Activated CD8-positive, alpha-beta T cell treated with anti-CD3 and anti-CD28 coated beads for 36 hours (primary cell): Measurements from ENCODE around the gene C10orf120. TPM values are rescaled to one million over a fixed set of nuclear protein-coding genes. Genes with fewer than 3 reads are reported as not detected.

Experiments used
- ATAC-seq: fragments of 200-7000 bp; cut with Tn5 transposase; one replicate; pipeline ENCODE4 v1.10.0; 2021; ENCODE audit warnings: mild to moderate bottlenecking, moderate library complexity
- CTCF ChIA-PET: fragments of 350-600 bp; sonication (Branson Sonifier 250); formaldehyde crosslinking; loops from one replicate; lab custom pipeline; 2021; ENCODE audit warnings: antibody characterized with exemption; lab: Charles Lee
- POLR2A ChIA-PET: fragments of 350-600 bp; sonication (Branson Sonifier 250); formaldehyde crosslinking; loops from one replicate; lab custom pipeline; 2021; ENCODE audit warnings: antibody characterized with exemption; lab: Charles Lee
- DNase-seq: peaks from one replicate; pipeline ENCODE4 v3.0.0-alpha.2; 2020
- H3K27ac Mint-ChIP-seq: one replicate; pipeline ENCODE4 v1.8.0; 2021; ENCODE audit warnings: mild to moderate bottlenecking, mixed read lengths
- H3K27me3 Mint-ChIP-seq: one replicate; pipeline ENCODE4 v1.8.0; 2021; ENCODE audit warnings: mixed read lengths
- H3K36me3 Mint-ChIP-seq: one replicate; pipeline ENCODE4 v1.8.0; 2021; ENCODE audit warnings: low read depth, mixed read lengths
- H3K4me1 Mint-ChIP-seq: one replicate; pipeline ENCODE4 v1.8.0; 2021; ENCODE audit warnings: low read depth, mixed read lengths
- H3K4me3 Mint-ChIP-seq: one replicate; pipeline ENCODE4 v1.8.0; 2021; ENCODE audit warnings: mild to moderate bottlenecking, moderate library complexity, mixed read lengths
- H3K9me3 Mint-ChIP-seq: one replicate; pipeline ENCODE4 v1.8.0; 2021; ENCODE audit warnings: mixed read lengths
- intact Hi-C: fragments of 100-400 bp; cut with micrococcal nuclease; formaldehyde crosslinking; loops from one replicate; pipeline ENCODE4 v1.10.0; 2022
- total RNA-seq, 2 experiments: library from RNA; stranded (reverse); gene quantifications; one replicate each; pipeline ENCODE4 v1.2.3, GENCODE V29; 2021
- TF ChIP-seq, protein P1 (sequence below): fragments of 200-600 bp; IDR thresholded peaks from one replicate; pipeline ENCODE4 v1.8.0; 2022; ENCODE audit warnings: antibody characterized with exemption, mild to moderate bottlenecking

The C10orf120 gene
- total RNA-seq = not detected

DNA sequence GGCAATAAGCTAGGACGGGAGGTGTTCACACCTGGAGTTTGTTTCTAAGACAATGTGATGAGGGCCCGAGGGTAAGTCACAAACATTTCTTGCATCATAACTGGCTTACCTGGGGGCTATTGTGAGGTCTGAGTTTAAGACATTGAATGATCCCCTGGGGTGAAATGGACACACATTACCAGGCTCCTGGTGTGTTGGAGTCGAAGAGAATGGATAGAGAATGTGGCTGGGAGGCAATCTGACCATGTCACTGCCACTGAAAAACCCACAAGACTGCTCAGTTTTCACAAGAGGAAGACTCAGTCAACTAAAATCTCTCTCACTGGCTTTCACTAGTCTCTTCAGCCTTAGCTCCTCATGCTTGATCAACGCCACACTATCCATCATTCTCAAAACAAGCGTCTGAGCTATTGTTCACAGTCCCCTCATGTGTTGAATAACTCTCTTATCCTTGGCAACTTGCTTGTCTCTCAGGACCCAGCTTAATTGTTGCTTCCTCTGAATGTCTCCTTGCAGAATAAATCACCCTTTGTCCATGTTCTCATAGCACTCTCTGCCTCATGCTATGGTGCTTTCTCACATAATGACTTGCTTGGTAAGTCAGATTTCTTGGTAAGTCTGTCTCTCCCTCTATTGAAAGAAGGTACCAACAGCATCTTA, at the start of gene C10orf120:
TSS of gene C10orf120 (minus strand) at position 51 of the 660 bp plus-strand sequence. CDS start 56 bp downstream, outside the sequence.
- intact Hi-C loops = loop anchor here (5.0 kb wide), 1 partner anchor 403 kb away; no protein-coding TSS in a partner anchor
- TF ChIP-seq, protein P1, sequence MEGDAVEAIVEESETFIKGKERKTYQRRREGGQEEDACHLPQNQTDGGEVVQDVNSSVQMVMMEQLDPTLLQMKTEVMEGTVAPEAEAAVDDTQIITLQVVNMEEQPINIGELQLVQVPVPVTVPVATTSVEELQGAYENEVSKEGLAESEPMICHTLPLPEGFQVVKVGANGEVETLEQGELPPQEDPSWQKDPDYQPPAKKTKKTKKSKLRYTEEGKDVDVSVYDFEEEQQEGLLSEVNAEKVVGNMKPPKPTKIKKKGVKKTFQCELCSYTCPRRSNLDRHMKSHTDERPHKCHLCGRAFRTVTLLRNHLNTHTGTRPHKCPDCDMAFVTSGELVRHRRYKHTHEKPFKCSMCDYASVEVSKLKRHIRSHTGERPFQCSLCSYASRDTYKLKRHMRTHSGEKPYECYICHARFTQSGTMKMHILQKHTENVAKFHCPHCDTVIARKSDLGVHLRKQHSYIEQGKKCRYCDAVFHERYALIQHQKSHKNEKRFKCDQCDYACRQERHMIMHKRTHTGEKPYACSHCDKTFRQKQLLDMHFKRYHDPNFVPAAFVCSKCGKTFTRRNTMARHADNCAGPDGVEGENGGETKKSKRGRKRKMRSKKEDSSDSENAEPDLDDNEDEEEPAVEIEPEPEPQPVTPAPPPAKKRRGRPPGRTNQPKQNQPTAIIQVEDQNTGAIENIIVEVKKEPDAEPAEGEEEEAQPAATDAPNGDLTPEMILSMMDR = no peak
- Mint-ChIP-seq H3K4me1 (no peaks in the 10 kb centered on the region), H3K4me3 (no peak within 1 kb of the TSS), H3K27ac (no peak within 1 kb of the TSS), H3K9me3 (no peaks in the 10 kb centered on the region), H3K36me3 (no peaks in the 10 kb centered on the region), H3K27me3 (peaks cover 7% of the 10 kb centered on the region)
- POLR2A ChIA-PET = no interaction called here
- CTCF ChIA-PET = no interaction called here
- DNase-seq (no peak), ATAC-seq (no peak)

DNA sequence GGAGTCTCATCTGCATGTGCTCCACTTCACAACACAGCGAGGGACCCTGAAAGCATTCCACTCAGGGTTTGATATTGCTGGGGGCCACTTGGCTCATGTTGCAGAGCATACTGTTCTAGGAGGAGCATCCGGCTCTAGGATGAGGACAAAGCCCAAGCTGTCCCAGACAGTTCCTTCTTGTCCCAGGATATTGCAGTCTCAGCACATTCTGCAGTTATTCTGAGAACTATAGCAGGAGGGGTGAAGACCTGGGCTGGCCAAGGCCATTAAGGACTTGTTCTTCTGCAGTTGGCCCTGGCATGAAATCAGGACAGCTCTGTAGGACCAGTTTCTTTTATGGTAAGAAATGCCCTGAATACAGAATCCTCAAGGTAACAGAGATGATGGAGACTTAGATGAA, 48.9 kb upstream of the C10orf120 start:
- Mint-ChIP-seq H3K27ac (no peak overlapping the region), H3K27me3 (peaks cover 1% of the 10 kb centered on the region)
- POLR2A ChIA-PET = no interaction called here

DNA sequence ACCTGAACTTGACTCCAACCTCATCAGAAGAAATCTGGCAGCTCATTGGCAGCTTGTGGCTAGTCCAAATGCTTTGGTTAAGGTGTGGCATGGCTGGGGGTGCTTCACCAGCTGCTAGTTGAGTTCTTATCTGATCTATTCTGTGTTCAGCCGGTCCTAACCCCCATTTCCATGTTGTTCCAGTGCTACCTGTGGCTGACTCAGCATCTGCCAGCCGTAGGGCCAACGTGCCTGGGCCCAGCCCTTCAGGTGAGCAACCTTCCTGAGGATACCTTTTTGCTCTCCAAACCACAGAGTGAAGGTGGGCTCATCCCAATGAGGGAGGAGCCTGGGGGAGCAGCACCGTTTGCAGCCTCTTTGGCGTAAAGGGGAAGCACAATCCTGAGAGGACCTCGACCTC, 46.8 kb upstream of the C10orf120 start:
- H3K27me3 Mint-ChIP-seq = peaks cover 1% of the 10 kb centered on the region
- no peaks in the 10 kb centered on the region for H3K36me3 Mint-ChIP-seq
- no peak overlapping the region for H3K4me3 Mint-ChIP-seq
- no peak for ATAC-seq
- H3K27ac Mint-ChIP-seq = no peak overlapping the region
- intact Hi-C loops = no loop called here
- no peaks in the 10 kb centered on the region for H3K9me3 Mint-ChIP-seq
- no peaks in the 10 kb centered on the region for H3K4me1 Mint-ChIP-seq
- DNase-seq = no peak
- TF ChIP-seq, protein P1 = no peak
- POLR2A ChIA-PET = no interaction called here
- CTCF ChIA-PET = no interaction called here

More for the DNA sequence above, 48.9 kb upstream of the C10orf120 start:
- H3K9me3 Mint-ChIP-seq = no peaks in the 10 kb centered on the region
- TF ChIP-seq, protein P1 = no peak
- intact Hi-C loops = no loop called here
- H3K4me3 Mint-ChIP-seq = no peak overlapping the region
- ATAC-seq (no peak), DNase-seq (no peak)
- no peaks in the 10 kb centered on the region for H3K36me3 Mint-ChIP-seq
- CTCF ChIA-PET = no interaction called here
- H3K4me1 Mint-ChIP-seq = no peaks in the 10 kb centered on the region

DNA sequence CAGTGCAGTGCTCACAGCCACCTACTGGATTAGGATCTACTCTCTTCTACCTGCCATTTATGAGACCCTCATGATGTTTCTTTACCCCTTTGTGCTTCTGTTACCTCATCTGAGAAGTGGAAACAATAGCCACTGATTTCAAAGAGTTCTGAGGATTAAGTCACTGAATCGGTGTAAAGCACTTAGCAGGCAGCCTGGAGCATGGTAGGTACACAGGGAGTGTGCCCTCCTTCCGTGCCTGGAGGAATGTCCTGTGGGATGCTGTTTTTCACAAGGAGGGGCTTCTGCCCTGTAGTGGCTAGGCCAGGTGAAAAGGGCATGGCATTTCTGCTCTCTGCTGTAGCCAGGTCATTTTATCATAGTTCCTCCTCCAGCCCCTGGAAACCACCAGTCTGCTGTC, 44.6 kb upstream of the C10orf120 start:
- POLR2A ChIA-PET = no interaction called here
- TF ChIP-seq, protein P1 = no peak
- no peak overlapping the region for H3K27ac Mint-ChIP-seq
- intact Hi-C loops = no loop called here
- H3K36me3 Mint-ChIP-seq = no peaks in the 10 kb centered on the region
- CTCF ChIA-PET = no interaction called here
- DNase-seq (no peak), ATAC-seq (no peak)
- H3K4me3 Mint-ChIP-seq = no peak overlapping the region
- no peaks in the 10 kb centered on the region for H3K4me1 Mint-ChIP-seq
- H3K9me3 Mint-ChIP-seq = no peaks in the 10 kb centered on the region
- H3K27me3 Mint-ChIP-seq = no peaks in the 10 kb centered on the region

DNA sequence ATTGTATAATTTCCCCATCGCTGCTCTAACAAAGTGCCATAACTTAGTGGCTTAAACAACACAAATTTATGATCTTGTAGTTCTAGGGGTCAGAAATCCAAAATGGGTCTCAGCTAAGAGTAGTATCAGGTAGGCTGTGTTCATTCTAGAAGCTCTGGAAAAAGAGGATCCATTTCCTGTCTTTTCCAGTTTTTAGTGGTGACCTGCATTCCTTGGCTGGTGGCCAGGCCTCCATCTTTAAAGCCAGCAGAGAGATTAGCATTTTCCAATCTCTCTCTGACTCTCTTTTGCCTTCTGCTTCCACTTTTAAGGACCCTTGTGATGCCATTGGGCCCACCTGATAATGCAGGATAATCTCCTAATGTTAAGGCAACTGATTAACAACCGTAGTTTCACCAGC, 41.0 kb upstream of the C10orf120 start:
- Mint-ChIP-seq H3K9me3 (no peaks in the 10 kb centered on the region), H3K27me3 (peaks cover 2% of the 10 kb centered on the region), H3K4me3 (no peak overlapping the region), H3K27ac (no peak overlapping the region), H3K4me1 (no peaks in the 10 kb centered on the region), H3K36me3 (no peaks in the 10 kb centered on the region)
- TF ChIP-seq, protein P1 = no peak
- ChIA-PET CTCF (no interaction called here), POLR2A (no interaction called here)
- ATAC-seq = no peak
- no peak for DNase-seq
- intact Hi-C loops = no loop called here
